ENCODE measurements around the gene VPS33A. TPM values are rescaled to one million over a fixed set of nuclear protein-coding genes. Genes with fewer than 3 reads are reported as not detected.
A peak's percentile ranks its signal among the peaks of the same experiment; 100 is the strongest.

The VPS33A gene
- total and polyA plus RNA-seq, 2 experiments from 2014 or later, result 19.5 to 48.0 TPM

DNA sequence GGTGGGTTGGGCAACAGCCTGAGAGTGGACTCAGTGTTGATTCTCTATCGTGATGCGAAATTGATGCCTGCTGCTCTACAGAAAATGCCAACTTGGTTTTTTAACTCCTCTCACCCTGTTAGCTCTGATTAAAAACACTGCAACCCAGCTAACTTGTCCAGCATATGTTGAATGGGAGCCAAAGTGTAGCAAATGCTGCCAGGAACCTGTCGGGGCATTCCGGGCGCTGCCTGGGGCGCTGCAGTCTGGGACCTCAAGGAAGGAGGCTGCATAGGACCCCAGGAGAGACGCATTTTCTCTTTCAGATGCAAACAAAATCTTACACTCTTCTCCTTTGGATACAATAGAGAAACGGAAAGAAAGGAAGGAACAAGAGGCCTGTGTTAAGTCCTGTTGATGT is 58.9 kb downstream of the VPS33A start (continued):
- no peak for TF ChIP-seq POLR2AphosphoS5 (IDR thresholded peaks at IDR 0.05; ENCODE audit: low read depth)
- TF ChIP-seq NANOG (IDR thresholded peaks at IDR 0.05; ENCODE audit: borderline replicate concordance), result no peak

DNA sequence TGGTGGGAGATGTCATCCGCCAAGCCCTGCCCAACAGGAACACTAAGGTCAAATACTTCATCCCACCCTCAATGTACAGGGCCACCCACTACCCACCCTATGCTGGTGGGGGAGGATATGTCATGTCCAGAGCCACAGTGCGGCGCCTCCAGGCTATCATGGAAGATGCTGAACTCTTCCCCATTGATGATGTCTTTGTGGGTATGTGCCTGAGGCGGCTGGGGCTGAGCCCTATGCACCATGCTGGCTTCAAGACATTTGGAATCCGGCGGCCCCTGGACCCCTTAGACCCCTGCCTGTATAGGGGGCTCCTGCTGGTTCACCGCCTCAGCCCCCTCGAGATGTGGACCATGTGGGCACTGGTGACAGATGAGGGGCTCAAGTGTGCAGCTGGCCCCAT is 59.3 kb downstream of the VPS33A start:
- Histone ChIP-seq H3K4me3 (no peak overlapping the region), H3F3A (replicated peaks; ENCODE audit: low read depth) (peaks cover 20% of the 10 kb centered on the region), H3K4me1 (ENCODE audit: insufficient read depth) (peaks cover 11% of the 10 kb centered on the region; the same call in 1 of the 2 replicates), H4K20me1 (replicated peaks; ENCODE audit: insufficient read depth) (peaks cover 29% of the 10 kb centered on the region), H3K9me2 (ENCODE audit: insufficient read depth) (no peaks in the 10 kb centered on the region), H3K27ac (ENCODE audit: low read depth) (no peak overlapping the region), H2AFZ (no peak overlapping the region), H3K27me3 (ENCODE audit: insufficient read depth) (peaks cover 43% of the 10 kb centered on the region), H3K4me2 (0 out of 2 replicates have a peak overlapping the region, but pooled peaks have one; percentile 26), H3K36me3 (ENCODE audit: insufficient read depth) (peaks cover 36% of the 10 kb centered on the region), H3K79me2 (replicated peaks; ENCODE audit: insufficient read depth) (no peaks in the 10 kb centered on the region)
- Mint-ChIP-seq H3K4me1 (peaks cover 24% of the 10 kb centered on the region), H3K4me3 (no peak overlapping the region), H3K27me3 (ENCODE audit: insufficient read depth, low read depth, poor library complexity) (peaks cover 38% of the 10 kb centered on the region), H3K36me3 (ENCODE audit: low read depth) (peaks cover 36% of the 10 kb centered on the region), H3K27ac (no peak overlapping the region), H3K9me3 (no peaks in the 10 kb centered on the region)
- ATAC-seq, result no peak
- no peak for DNase-seq (ENCODE audit: low spot score)
- TF ChIP-seq POLR2AphosphoS5 (IDR thresholded peaks at IDR 0.05; ENCODE audit: low read depth), result no peak
- no peak for TF ChIP-seq ZNF331 (CRISPR knock-in tag; IDR thresholded peaks at IDR 0.05; ENCODE audit: low read depth)
- no peak for TF ChIP-seq EZH2phosphoT487 (IDR thresholded peaks at IDR 0.05; ENCODE audit: unreplicated experiment)
- TF ChIP-seq, protein P1, sequence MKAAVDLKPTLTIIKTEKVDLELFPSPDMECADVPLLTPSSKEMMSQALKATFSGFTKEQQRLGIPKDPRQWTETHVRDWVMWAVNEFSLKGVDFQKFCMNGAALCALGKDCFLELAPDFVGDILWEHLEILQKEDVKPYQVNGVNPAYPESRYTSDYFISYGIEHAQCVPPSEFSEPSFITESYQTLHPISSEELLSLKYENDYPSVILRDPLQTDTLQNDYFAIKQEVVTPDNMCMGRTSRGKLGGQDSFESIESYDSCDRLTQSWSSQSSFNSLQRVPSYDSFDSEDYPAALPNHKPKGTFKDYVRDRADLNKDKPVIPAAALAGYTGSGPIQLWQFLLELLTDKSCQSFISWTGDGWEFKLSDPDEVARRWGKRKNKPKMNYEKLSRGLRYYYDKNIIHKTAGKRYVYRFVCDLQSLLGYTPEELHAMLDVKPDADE (IDR thresholded peaks at IDR 0.05), result no peak
- TF ChIP-seq, protein P2, sequence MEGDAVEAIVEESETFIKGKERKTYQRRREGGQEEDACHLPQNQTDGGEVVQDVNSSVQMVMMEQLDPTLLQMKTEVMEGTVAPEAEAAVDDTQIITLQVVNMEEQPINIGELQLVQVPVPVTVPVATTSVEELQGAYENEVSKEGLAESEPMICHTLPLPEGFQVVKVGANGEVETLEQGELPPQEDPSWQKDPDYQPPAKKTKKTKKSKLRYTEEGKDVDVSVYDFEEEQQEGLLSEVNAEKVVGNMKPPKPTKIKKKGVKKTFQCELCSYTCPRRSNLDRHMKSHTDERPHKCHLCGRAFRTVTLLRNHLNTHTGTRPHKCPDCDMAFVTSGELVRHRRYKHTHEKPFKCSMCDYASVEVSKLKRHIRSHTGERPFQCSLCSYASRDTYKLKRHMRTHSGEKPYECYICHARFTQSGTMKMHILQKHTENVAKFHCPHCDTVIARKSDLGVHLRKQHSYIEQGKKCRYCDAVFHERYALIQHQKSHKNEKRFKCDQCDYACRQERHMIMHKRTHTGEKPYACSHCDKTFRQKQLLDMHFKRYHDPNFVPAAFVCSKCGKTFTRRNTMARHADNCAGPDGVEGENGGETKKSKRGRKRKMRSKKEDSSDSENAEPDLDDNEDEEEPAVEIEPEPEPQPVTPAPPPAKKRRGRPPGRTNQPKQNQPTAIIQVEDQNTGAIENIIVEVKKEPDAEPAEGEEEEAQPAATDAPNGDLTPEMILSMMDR (conservative IDR thresholded peaks at IDR 0.05; ENCODE audit: low read depth in 2 of 2), result no peak

DNA sequence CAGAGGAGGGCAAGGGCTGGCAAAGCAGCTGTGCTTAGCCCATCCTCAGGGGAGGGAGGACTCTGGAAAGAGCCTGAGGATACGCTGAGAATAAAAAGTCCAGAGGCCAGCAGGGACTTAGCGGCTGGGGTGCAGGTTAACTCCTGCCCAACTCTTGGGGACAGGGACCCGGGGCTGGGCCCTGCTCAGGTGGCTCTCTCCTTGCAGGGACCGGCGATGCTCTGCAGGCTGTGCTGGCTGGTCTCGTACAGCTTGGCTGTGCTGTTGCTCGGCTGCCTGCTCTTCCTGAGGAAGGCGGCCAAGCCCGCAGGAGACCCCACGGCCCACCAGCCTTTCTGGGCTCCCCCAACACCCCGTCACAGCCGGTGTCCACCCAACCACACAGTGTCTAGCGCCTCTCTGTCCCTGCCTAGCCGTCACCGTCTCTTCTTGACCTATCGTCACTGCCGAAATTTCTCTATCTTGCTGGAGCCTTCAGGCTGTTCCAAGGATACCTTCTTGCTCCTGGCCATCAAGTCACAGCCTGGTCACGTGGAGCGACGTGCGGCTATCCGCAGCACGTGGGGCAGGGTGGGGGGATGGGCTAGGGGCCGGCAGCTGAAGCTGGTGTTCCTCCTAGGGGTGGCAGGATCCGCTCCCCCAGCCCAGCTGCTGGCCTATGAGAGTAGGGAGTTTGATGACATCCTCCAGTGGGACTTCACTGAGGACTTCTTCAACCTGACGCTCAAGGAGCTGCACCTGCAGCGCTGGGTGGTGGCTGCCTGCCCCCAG is 60.0 kb downstream of the VPS33A start:
- no peak overlapping the region for H3K27ac ChIP-seq (ENCODE audit: low read depth)
- no peaks in the 10 kb centered on the region for H3K9me3 Mint-ChIP-seq
- no peak overlapping the region for H3K4me3 Mint-ChIP-seq
- DNase-seq (ENCODE audit: low spot score) (no peak), ATAC-seq (peak; percentile 1; the same call in 1 of the 3 replicates)
- H3K4me1 ChIP-seq (ENCODE audit: insufficient read depth), result peaks cover 11% of the 10 kb centered on the region; the same call in 1 of the 2 replicates
- H3K36me3 Mint-ChIP-seq (ENCODE audit: low read depth), result peaks cover 30% of the 10 kb centered on the region
- peaks cover 29% of the 10 kb centered on the region for H4K20me1 ChIP-seq (replicated peaks; ENCODE audit: insufficient read depth)
- H2AFZ ChIP-seq, result no peak overlapping the region
- TF ChIP-seq CREB1 (CRISPR knock-in tag; IDR thresholded peaks at IDR 0.05; ENCODE audit: low read depth), result no peak
- no peak for TF ChIP-seq EZH2phosphoT487 (IDR thresholded peaks at IDR 0.05; ENCODE audit: unreplicated experiment)
- peak; percentile 9; the same call in 1 of the 2 replicates for TF ChIP-seq POLR2AphosphoS5 (IDR thresholded peaks at IDR 0.05; ENCODE audit: low read depth)
- TF ChIP-seq, protein P2 (conservative IDR thresholded peaks at IDR 0.05; ENCODE audit: low read depth in 2 of 2), result no peak
- 0 out of 2 replicates have a peak overlapping the region, but pooled peaks have one; percentile 26 for H3K4me2 ChIP-seq
- H3K9me2 ChIP-seq (ENCODE audit: insufficient read depth), result no peaks in the 10 kb centered on the region
- no peak overlapping the region for H3K4me3 ChIP-seq
- no peaks in the 10 kb centered on the region for H3K79me2 ChIP-seq (replicated peaks; ENCODE audit: insufficient read depth)
- H3K27me3 Mint-ChIP-seq (ENCODE audit: insufficient read depth, low read depth, poor library complexity), result peaks cover 43% of the 10 kb centered on the region
- H3K36me3 ChIP-seq (ENCODE audit: insufficient read depth), result peaks cover 29% of the 10 kb centered on the region
- peaks cover 20% of the 10 kb centered on the region for H3F3A ChIP-seq (replicated peaks; ENCODE audit: low read depth)
- no peak overlapping the region for H3K27ac Mint-ChIP-seq
- peaks cover 24% of the 10 kb centered on the region for H3K4me1 Mint-ChIP-seq
- peaks cover 47% of the 10 kb centered on the region for H3K27me3 ChIP-seq (ENCODE audit: insufficient read depth)

Measured in GM23338 (cell line).